GM18951 (cell line): ENCODE measurements around the gene ARHGAP12.

Experiments used
- POLR2A ChIP-seq: IDR thresholded peaks from 4 replicates; pipeline ENCODE4 v1.6.1; 2011; ENCODE audit warnings: mild to moderate bottlenecking; ENCODE audit not compliant: insufficient read length, insufficient read depth; ENCODE audit errors: extremely low read depth
- in situ Hi-C: fragments of 300-500 bp; cut with MboI; formaldehyde crosslinking; loops from one replicate; pipeline ENCODE4 v1.12.0; 2022; ENCODE audit warnings: low sequenced_read_pairs, mixed read lengths, inconsistent platforms; ENCODE audit not compliant: unreplicated experiment

Gene ARHGAP12

GRCh38 chr10:31959461-31960173, 31.0 kb upstream of the ARHGAP12 start:
- in situ Hi-C loops: no loop called here

GRCh38 chr10:31958856-31959255, 30.2 kb upstream of the ARHGAP12 start:
- no peak for TF ChIP-seq POLR2A
- in situ Hi-C loops: no loop called here

More at GRCh38 chr10:31959461-31960173, 31.0 kb upstream of the ARHGAP12 start:
- no peak for TF ChIP-seq POLR2A

- in situ Hi-C loops: no loop called here
- no peak for TF ChIP-seq POLR2A
These were observed 27.7 kb upstream of the ARHGAP12 start for GRCh38 chr10:31956200-31956946.

GRCh38 chr10:31954410-31955191, 26.0 kb upstream of the ARHGAP12 start:
- in situ Hi-C loops: no loop called here
- TF ChIP-seq POLR2A: no peak

- in situ Hi-C loops: no loop called here
- no peak for TF ChIP-seq POLR2A
These were observed 24.8 kb upstream of the ARHGAP12 start for GRCh38 chr10:31953480-31953879.

GRCh38 chr10:31953080-31953479, 24.4 kb upstream of the ARHGAP12 start:
- TF ChIP-seq POLR2A: no peak
- in situ Hi-C loops: no loop called here

- no peak for TF ChIP-seq POLR2A
- in situ Hi-C loops: no loop called here
These were observed 23.4 kb upstream of the ARHGAP12 start for GRCh38 chr10:31952066-31952465.

GRCh38 chr10:31949266-31949665, 20.6 kb upstream of the ARHGAP12 start:
- in situ Hi-C loops: no loop called here
- TF ChIP-seq POLR2A: no peak

GRCh38 chr10:31948021-31948420, 19.4 kb upstream of the ARHGAP12 start:
- in situ Hi-C loops: no loop called here
- no peak for TF ChIP-seq POLR2A

- TF ChIP-seq POLR2A: no peak
- in situ Hi-C loops: no loop called here
These were observed 18.7 kb upstream of the ARHGAP12 start for GRCh38 chr10:31947144-31947926.

- in situ Hi-C loops: no loop called here
- no peak for TF ChIP-seq POLR2A
These were observed 16.8 kb upstream of the ARHGAP12 start for GRCh38 chr10:31945392-31945791.

GRCh38 chr10:31944071-31944433, 15.4 kb upstream of the ARHGAP12 start:
- TF ChIP-seq POLR2A: no peak
- in situ Hi-C loops: no loop called here

- in situ Hi-C loops: no loop called here
- no peak for TF ChIP-seq POLR2A
These were observed 14.3 kb upstream of the ARHGAP12 start for GRCh38 chr10:31942892-31943291.
